HepG2 (cell line): ENCODE measurements around the gene NBL1. TPM values are rescaled to one million over a fixed set of nuclear protein-coding genes. Genes with fewer than 3 reads are reported as not detected.

ENCODE experiments used
- ATAC-seq: fragments of 200-7000 bp; cut with Tn5 transposase; 3 replicates; pipeline ENCODE4 v1.9.1; 2020; ENCODE audit warnings: mild to moderate bottlenecking, moderate library complexity
- BruUV-seq: library from RNA; stranded (reverse); fragments of 400-500 nt; replicated peaks from 2 replicates; lab custom pipeline; 2021; lab: Mats Ljungman, UMichigan
- CTCF ChIA-PET: fragments of 300-600 bp; formaldehyde crosslinking; extraction: SDS; loops from one replicate; lab custom pipeline; 2021; ENCODE audit warnings: low total read pairs, inconsistent platforms, low intra/inter-chr PET ratio; lab: Yijun Ruan, JAX
- POLR2A ChIA-PET: fragments of 350-600 bp; sonication (Branson Sonifier 250); formaldehyde crosslinking; loops from one replicate; lab custom pipeline; 2020; ENCODE audit warnings: antibody characterized with exemption, inconsistent platforms; lab: Yijun Ruan, JAX
- DNase-seq: peaks from one replicate; pipeline ENCODE4 v3.0.0-alpha.2; 2015; ENCODE audit warnings: low spot score
- FAIRE-seq: peaks from 3 replicates; lab custom pipeline; 2011; peaks lifted over from hg19 to GRCh38; lab: Jason Lieb, UNC
- H2AFZ ChIP-seq: one replicate; pipeline ENCODE4 v1.6.1; 2011; ENCODE audit warnings: low read length, inconsistent platforms
- H3K27ac ChIP-seq: fragments of 300-600 bp; 3 replicates; pipeline ENCODE4 v1.8.0; 2011; ENCODE audit warnings: mixed run types, mild to moderate bottlenecking, mixed read lengths, low read length, inconsistent platforms; ENCODE audit not compliant: insufficient read depth; ENCODE audit errors: extremely low read length
- H3K27me3 ChIP-seq, 2 experiments: fragments of 200-600 bp in 1 of 2; 2 replicates in 1 of 2; 3 replicates in 1 of 2; pipeline versions ENCODE4 v1.6.0 to v1.8.0; 2011; ENCODE audit warnings: low read length in 2 of 2, mild to moderate bottlenecking in 2 of 2, moderate library complexity in 2 of 2, inconsistent platforms in 1 of 2; ENCODE audit not compliant: insufficient read depth in 2 of 2, control insufficient read depth in 1 of 2
- H3K36me3 ChIP-seq, 2 experiments: fragments of 200-600 bp in 1 of 2; replicated peaks in 1 of 2; 2 replicates in 1 of 2; 3 replicates in 1 of 2; pipeline versions ENCODE4 v1.5.1 to v1.8.0; 2011; ENCODE audit warnings: low read length in 2 of 2, inconsistent platforms in 1 of 2; ENCODE audit not compliant: insufficient read depth in 2 of 2, control insufficient read depth in 1 of 2
- H3K4me1 ChIP-seq: 2 replicates; pipeline ENCODE4 v1.5.1; 2012; ENCODE audit warnings: low read length, inconsistent platforms; ENCODE audit not compliant: insufficient read depth
- H3K4me2 ChIP-seq: 2 replicates; pipeline ENCODE4 v1.6.0; 2011; ENCODE audit warnings: low read depth, low read length, inconsistent platforms
- H3K4me3 ChIP-seq, 3 experiments: fragments of 200-600 bp in 1 of 3; sonication (generic), shearing (Covaris generic) in 1 of 3; replicated peaks in 1 of 3; 2 replicates each; pipeline ENCODE4 v1.5.1; 2011 to 2016; ENCODE audit warnings: low read length in 3 of 3, inconsistent platforms in 2 of 3, low read depth in 2 of 3, mild to moderate bottlenecking in 2 of 3, control low read depth in 1 of 3, mixed read lengths in 1 of 3; ENCODE audit not compliant: insufficient read depth in 1 of 3
- H3K79me2 ChIP-seq: one replicate; pipeline ENCODE4 v1.6.1; 2011; ENCODE audit warnings: low read length, inconsistent platforms; ENCODE audit not compliant: insufficient read depth
- H3K9ac ChIP-seq: 2 replicates; pipeline ENCODE4 v1.6.0; 2011; ENCODE audit warnings: mild to moderate bottlenecking, low read depth, low read length, inconsistent platforms; ENCODE audit not compliant: insufficient read depth
- H3K9me3 ChIP-seq: 2 replicates; pipeline ENCODE4 v1.5.1; 2012; ENCODE audit warnings: mild to moderate bottlenecking, low read length
- H4K20me1 ChIP-seq: 2 replicates; pipeline ENCODE4 v1.6.0; 2011; ENCODE audit warnings: inconsistent platforms, mild to moderate bottlenecking, low read length, moderate library complexity; ENCODE audit not compliant: insufficient read depth
- CENPT ChIP-seq: sonication (generic); formaldehyde crosslinking; IDR thresholded peaks from 2 replicates; pipeline ENCODE4 v1.8.0; 2022; ENCODE audit warnings: low read depth, mild to moderate bottlenecking, moderate library complexity, missing genetic modification reagents
- CHD2 ChIP-seq: IDR thresholded peaks from 2 replicates; pipeline ENCODE4 v1.6.1; 2011; ENCODE audit warnings: low read depth, low read length, improper control_type of control experiment
- DMAP1 ChIP-seq: IDR thresholded peaks from 2 replicates; pipeline ENCODE4 v1.6.1; 2016
- FOXM1 ChIP-seq: sonication (generic); formaldehyde crosslinking; IDR thresholded peaks from 2 replicates; pipeline ENCODE4 v1.5.0; 2020; ENCODE audit warnings: missing genetic modification reagents
- HNRNPLL ChIP-seq: fragments of 200-400 bp; formaldehyde crosslinking; IDR thresholded peaks from 2 replicates; pipeline ENCODE4 v1.6.1; 2017; ENCODE audit warnings: mild to moderate bottlenecking, low read depth, low read length; ENCODE audit not compliant: poor library complexity, severe bottlenecking
- NFIB ChIP-seq: sonication (generic); formaldehyde crosslinking; IDR thresholded peaks from 2 replicates; pipeline ENCODE4 v1.9.0; 2021; ENCODE audit warnings: missing genetic modification reagents, mild to moderate bottlenecking, borderline replicate concordance
- NRL ChIP-seq: sonication (generic); formaldehyde crosslinking; IDR thresholded peaks from 2 replicates; pipeline ENCODE4 v1.5.0; 2020; ENCODE audit warnings: missing genetic modification reagents, mild to moderate bottlenecking, moderate library complexity, borderline replicate concordance
- RBAK ChIP-seq: sonication (generic); formaldehyde crosslinking; IDR thresholded peaks from 2 replicates; pipeline ENCODE4 v1.5.1; 2020; ENCODE audit warnings: mild to moderate bottlenecking, missing genetic modification reagents
- TARDBP ChIP-seq: sonication (generic); formaldehyde crosslinking; IDR thresholded peaks from 2 replicates; pipeline ENCODE4 v1.8.0; 2022; ENCODE audit warnings: mild to moderate bottlenecking, missing genetic modification reagents
- TSC22D2 ChIP-seq: sonication (generic); formaldehyde crosslinking; IDR thresholded peaks from 2 replicates; pipeline ENCODE4 v1.5.1; 2020; ENCODE audit warnings: missing genetic modification reagents, mild to moderate bottlenecking, borderline replicate concordance
- ZBTB1 ChIP-seq: sonication (generic); formaldehyde crosslinking; IDR thresholded peaks from 2 replicates; pipeline ENCODE4 v1.4.0; 2020; ENCODE audit warnings: missing genetic modification reagents, borderline replicate concordance
- ZKSCAN5 ChIP-seq: sonication (generic); formaldehyde crosslinking; IDR thresholded peaks from 2 replicates; pipeline ENCODE4 v1.5.1; 2020; ENCODE audit warnings: mild to moderate bottlenecking, missing genetic modification reagents
- ZNF543 ChIP-seq: sonication (generic); formaldehyde crosslinking; IDR thresholded peaks from 2 replicates; pipeline ENCODE4 v1.4.0; 2020; ENCODE audit warnings: mild to moderate bottlenecking, missing genetic modification reagents
- ZNF891 ChIP-seq: sonication (generic); formaldehyde crosslinking; IDR thresholded peaks from 2 replicates; pipeline ENCODE4 v1.5.0; 2020; ENCODE audit warnings: mild to moderate bottlenecking, missing genetic modification reagents
- WGBS: methylation state at CpG from one replicate; pipeline ENCODE4 v1.1.6; 2017; ENCODE audit warnings: low lambda C conversion rate; 5-methylcytosine and 5-hydroxymethylcytosine counted together
- in situ Hi-C: cut with HindIII; loops from 2 replicates; pipeline ENCODE4 v1.10.0; 2017; ENCODE audit warnings: low pct_unique_long_range_greater_than_20kb; ENCODE audit not compliant: extremely low pct_ligation_motif_present
- intact Hi-C: fragments of 100-400 bp; cut with micrococcal nuclease; formaldehyde crosslinking; loops from one replicate; pipeline ENCODE4 v1.10.0; 2022; ENCODE audit not compliant: unreplicated experiment
- polyA plus RNA-seq, 8 experiments: library from polyadenylated mRNA; depleted of rRNA in 3 of 8; stranded (reverse) in 7 of 8; unstranded in 1 of 8; fragments of >200 nt; fragmentation: Illumina TruSeq in 4 of 8; extraction: Trizol in 4 of 8; gene quantifications; 2 replicates each; pipeline versions ENCODE4 v1.2.1 to v1.2.3, GENCODE V29; 2011 to 2016; ENCODE audit warnings: low read depth in 4 of 8, missing spikeins in 1 of 8, mixed read lengths in 1 of 8; ENCODE audit not compliant: insufficient read depth in 1 of 8
- total RNA-seq, 5 experiments: library from RNA; depleted of rRNA; stranded (reverse); fragments of >200 nt; fragmentation: Illumina TruSeq; extraction: Trizol; gene quantifications; 2 replicates each; pipeline ENCODE4 v1.2.3, GENCODE V29; 2016; ENCODE audit warnings: low read depth in 1 of 5
- TF ChIP-seq, protein P1 (sequence below): sonication (generic); formaldehyde crosslinking; IDR thresholded peaks from 2 replicates; pipeline ENCODE4 v1.8.0; 2023; ENCODE audit warnings: mild to moderate bottlenecking, missing genetic modification reagents
- TF ChIP-seq, protein P2 (sequence below): sonication (generic); formaldehyde crosslinking; IDR thresholded peaks from 2 replicates; pipeline ENCODE4 v1.4.0; 2020; ENCODE audit warnings: mild to moderate bottlenecking, low read depth, missing genetic modification reagents

The NBL1 gene
- total and polyA plus RNA-seq, 2 of the 13 experiments (the other 11 are each of a cell fraction or from before 2014, with no cell fraction given) = 2.7 to 13.8 TPM

DNA sequence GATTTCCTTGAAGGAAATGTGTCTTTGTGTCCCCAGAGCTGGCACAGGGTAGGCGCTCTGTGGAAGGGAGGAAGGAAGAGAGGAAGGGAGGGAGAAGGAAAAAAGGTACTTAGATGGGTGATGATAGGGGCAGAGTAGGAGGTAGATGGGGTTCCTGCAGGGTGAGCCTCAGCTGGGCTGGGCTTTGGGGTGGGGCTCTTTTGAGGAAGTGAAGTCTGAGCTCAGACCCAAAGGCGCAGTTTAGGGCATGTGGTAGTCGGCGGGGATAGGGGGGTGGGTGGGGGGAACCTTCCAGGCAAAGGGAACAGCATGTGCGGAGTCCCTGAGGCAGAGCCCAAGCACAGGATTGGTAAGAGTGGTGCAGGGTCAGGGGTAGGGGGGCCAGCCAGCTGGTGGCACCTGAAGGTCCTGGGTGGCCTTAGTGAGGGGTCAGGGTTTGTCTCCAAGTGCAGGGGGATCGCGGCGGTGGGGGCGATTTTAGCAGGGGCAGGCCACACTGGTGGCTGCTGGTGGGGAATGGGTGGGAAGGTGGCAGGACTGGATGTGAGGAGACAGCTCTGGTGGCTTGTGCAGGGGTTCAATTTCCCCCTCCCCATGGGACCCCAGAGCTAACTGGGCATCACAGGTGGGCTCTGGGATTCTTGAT, 12.1 kb downstream of the NBL1 start:
- Histone ChIP-seq H3K4me3 (no peak overlapping the region), H3K79me2 (no peaks in the 10 kb centered on the region), H3K36me3 (no peaks in the 10 kb centered on the region), H3K9ac (no peak overlapping the region), H2AFZ (no peak overlapping the region), H3K9me3 (no peaks in the 10 kb centered on the region), H4K20me1 (no peaks in the 10 kb centered on the region), H3K4me2 (no peak overlapping the region), H3K27me3 (no peaks in the 10 kb centered on the region), H3K27ac (no peak overlapping the region), H3K4me1 (peaks cover 22% of the 10 kb centered on the region)
- in situ Hi-C loops = no loop called here
- 92% methylated on average over 9 of the region's 9 CpGs for WGBS
- TF ChIP-seq FOXM1 (CRISPR knock-in tag) (no peak), RBAK (CRISPR knock-in tag) (no peak), ZNF543 (no peak)
- no peak for FAIRE-seq
- no TSS peak for BruUV-seq
- no peak for ATAC-seq
- ChIA-PET POLR2A (no interaction called here), CTCF (no interaction called here)
- intact Hi-C loops = no loop called here
- no peak for DNase-seq

DNA sequence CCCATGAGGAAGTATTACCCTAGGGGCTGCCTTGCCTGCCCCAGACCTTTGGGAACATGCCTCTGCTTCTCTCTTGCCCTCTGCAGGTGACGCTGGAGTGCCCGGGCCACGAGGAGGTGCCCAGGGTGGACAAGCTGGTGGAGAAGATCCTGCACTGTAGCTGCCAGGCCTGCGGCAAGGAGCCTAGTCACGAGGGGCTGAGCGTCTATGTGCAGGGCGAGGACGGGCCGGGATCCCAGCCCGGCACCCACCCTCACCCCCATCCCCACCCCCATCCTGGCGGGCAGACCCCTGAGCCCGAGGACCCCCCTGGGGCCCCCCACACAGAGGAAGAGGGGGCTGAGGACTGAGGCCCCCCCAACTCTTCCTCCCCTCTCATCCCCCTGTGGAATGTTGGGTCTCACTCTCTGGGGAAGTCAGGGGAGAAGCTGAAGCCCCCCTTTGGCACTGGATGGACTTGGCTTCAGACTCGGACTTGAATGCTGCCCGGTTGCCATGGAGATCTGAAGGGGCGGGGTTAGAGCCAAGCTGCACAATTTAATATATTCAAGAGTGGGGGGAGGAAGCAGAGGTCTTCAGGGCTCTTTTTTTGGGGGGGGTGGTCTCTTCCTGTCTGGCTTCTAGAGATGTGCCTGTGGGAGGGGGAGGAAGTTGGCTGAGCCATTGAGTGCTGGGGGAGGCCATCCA, 12.8 kb downstream of the NBL1 start:
- Histone ChIP-seq H4K20me1 (no peaks in the 10 kb centered on the region), H3K9ac (no peak overlapping the region), H3K79me2 (no peaks in the 10 kb centered on the region), H3K4me3 (no peak overlapping the region), H3K36me3 (no peaks in the 10 kb centered on the region), H3K27ac (no peak overlapping the region), H3K9me3 (no peaks in the 10 kb centered on the region), H3K4me1 (peaks cover 25% of the 10 kb centered on the region), H3K4me2 (no peak overlapping the region), H2AFZ (no peak overlapping the region), H3K27me3 (no peaks in the 10 kb centered on the region)
- ATAC-seq = no peak
- BruUV-seq = no TSS peak
- FAIRE-seq = no peak
- DNase-seq = no peak
- in situ Hi-C loops (no loop called here), intact Hi-C loops (no loop called here)
- POLR2A ChIA-PET = no interaction called here
- TF ChIP-seq CHD2 (no peak), DMAP1 (no peak), TARDBP (no peak), CENPT (CRISPR knock-in tag) (no peak), ZKSCAN5 (CRISPR knock-in tag) (no peak), ZNF891 (CRISPR knock-in tag) (no peak), NRL (CRISPR knock-in tag) (no peak), ZBTB1 (CRISPR knock-in tag) (no peak), HNRNPLL (no peak), NFIB (CRISPR knock-in tag) (no peak), TSC22D2 (CRISPR knock-in tag) (no peak)
- TF ChIP-seq, protein P1, sequence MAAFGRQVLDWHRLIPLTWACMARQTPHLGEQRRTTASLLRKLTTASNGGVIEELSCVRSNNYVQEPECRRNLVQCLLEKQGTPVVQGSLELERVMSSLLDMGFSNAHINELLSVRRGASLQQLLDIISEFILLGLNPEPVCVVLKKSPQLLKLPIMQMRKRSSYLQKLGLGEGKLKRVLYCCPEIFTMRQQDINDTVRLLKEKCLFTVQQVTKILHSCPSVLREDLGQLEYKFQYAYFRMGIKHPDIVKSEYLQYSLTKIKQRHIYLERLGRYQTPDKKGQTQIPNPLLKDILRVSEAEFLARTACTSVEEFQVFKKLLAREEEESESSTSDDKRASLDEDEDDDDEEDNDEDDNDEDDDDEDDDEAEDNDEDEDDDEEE (CRISPR knock-in tag) = no peak
- TF ChIP-seq, protein P2, sequence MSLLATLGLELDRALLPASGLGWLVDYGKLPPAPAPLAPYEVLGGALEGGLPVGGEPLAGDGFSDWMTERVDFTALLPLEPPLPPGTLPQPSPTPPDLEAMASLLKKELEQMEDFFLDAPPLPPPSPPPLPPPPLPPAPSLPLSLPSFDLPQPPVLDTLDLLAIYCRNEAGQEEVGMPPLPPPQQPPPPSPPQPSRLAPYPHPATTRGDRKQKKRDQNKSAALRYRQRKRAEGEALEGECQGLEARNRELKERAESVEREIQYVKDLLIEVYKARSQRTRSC (CRISPR knock-in tag) = no peak
- CTCF ChIA-PET = no interaction called here
- 77% methylated on average over 2 of the region's 15 CpGs for WGBS
